Erythroblast (primary cell): ENCODE measurements around the gene TTC33.

Experiments
- GATA1 ChIP-seq: IDR thresholded peaks from 2 replicates; pipeline ENCODE4 v1.6.1; 2011; ENCODE audit warnings: low read depth, mild to moderate bottlenecking, control low read depth, low read length, moderate library complexity
- POLR2A ChIP-seq: IDR thresholded peaks from 2 replicates; pipeline ENCODE4 v1.6.1; 2011; ENCODE audit warnings: mild to moderate bottlenecking, low read length

DNA sequence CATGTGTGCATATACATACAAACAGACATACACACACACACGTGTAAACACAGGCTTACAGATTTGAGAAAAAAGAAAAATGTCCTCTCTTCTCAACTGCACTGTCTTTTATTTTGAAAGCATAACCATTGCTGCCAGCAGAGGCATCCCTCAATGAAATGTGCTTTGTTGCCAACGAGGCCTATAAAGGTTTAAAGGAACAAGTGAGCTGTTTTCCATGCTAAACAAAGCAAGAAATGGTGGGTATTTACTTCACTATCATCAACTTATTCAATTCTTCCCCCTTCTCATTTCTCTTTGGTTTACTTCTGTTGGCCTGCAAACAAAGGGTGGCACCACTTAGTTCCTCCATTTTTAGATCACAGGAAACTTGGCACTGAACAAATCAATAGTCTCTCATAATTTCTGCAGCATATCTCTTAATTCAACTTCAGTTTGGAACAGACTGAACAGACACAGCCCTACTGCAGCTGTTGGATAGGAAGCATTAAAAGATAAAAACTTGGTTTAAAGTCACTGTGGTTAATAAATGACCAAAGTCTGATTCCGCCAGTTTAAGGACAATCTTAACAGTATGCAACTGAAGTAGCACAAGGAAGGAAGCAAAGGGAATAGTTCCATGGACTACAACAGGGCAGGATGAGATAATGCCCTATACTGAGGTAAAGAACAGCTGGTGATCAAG is 21.7 kb downstream of the TTC33 start:
- TF ChIP-seq POLR2A (no peak), GATA1 (no peak)
